NCI-H1694 treated with DMSO at 0.1 percent for 48 hours (cell line): ENCODE measurements around the gene CD226.
"Not testable (repeated sequence)": the region's sequence is repeated elsewhere in the genome, so short reads cannot be mapped to it uniquely, and the experiment has no call there.

Experiments
- DNase-seq: peaks from one replicate; lab custom pipeline; 2025; lab: John Stamatoyannopoulos, UW

The CD226 gene

GRCh38 chr18:69872661-69873060 lies 75.0 kb downstream of the CD226 start:
- no peak for DNase-seq

DNA sequence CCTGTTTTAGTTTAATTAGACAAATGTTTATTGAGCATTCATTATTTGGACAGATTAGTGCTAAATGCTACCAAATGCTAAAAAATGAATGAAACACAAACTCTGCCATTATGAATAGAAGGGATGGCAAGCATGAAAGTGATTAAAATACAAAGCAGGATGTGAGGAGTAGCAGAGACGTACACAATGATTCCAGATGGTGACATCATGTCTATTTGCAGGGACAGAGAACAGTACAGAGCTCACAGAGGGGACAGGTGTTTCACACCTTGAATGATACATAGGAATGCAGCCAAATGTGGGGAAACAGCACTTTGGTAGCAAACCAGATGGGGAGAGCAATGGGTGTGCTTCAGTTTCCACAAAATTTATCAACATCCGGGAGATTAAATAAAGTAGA lies 76.3 kb downstream of the CD226 start:
- DNase-seq = no peak

- no peak for DNase-seq
These were observed 76.9 kb downstream of the CD226 start for GRCh38 chr18:69870736-69871135.

GRCh38 chr18:69866212-69866611 lies 81.5 kb downstream of the CD226 start:
- no peak for DNase-seq

DNA sequence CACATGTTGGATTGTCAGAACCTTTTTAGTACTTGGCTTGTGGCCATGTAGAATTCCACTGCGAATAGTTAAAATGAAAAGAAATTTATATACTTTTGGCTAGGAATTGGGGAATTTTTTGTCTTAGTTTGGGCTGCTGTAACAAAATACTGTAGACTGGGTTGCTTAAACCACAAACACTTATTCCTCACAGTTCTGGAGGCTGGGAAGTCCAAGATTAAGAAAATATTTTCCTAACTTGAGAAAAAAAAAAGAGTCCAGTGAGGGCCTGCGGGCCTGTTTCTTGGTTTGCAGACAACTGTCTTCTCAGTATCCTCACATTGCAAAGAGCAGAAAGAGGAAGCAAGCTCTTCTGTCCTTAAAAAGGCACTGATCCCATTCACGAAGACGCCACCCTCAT lies 81.9 kb downstream of the CD226 start:
- DNase-seq = no peak

DNA sequence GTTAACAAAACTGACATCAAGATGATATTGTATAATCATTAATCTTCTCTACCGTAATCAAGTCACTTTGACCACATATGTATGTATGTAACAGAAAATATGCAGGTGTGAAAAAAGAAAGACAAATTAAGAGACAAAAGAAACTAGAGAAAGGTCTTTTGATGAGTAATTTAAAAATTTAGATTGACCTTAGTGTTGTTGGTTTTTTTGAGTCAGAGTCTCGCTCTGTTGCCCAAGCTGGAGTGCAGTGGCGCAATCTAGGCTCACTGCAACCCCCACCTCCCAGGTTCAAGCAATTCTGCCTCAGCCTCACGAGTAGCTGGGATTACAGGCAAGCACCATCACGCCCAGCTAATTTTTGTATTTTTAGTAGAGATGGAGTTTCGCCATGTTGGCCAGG lies 82.9 kb downstream of the CD226 start:
- DNase-seq = not testable (repeated sequence)

DNA sequence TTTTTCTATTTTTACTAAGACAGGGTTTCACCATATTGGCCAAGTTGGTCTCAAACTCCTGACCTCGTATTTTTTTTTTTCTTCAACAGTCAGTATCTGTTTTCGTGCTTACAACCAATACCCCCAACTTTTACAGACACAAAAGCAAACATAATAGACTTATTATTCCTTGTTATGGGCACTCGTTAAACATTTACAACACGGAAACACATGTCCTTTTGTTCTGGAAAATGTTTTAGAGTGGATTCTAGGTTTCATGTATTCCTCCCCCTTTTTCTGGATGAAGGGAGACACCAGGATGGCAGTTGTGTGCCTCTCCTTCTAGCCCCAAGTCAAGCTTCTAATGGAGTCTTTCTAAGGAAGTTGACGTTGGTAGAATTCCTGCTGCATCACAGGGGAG lies 88.8 kb downstream of the CD226 start:
- no peak for DNase-seq

- DNase-seq = no peak
These were observed 93.2 kb downstream of the CD226 start for GRCh38 chr18:69854455-69854854.

DNA sequence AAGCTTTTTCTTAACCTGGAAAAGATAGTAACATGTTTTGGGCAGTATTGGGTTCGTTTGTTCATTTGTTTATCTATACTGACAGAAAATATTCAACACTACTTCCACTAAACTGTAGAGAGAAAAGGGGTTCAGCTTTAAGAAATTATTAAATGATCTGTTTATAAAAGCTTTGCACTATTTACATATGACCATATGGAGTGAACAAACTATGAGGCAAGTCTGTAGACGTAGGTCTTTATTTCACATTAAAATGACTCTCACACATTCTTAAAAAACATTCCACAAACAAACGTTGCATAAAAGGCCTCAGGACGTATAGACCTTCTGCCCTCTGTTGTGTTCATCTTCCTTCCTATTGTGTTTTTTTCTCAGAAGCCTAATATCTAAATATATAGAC lies 94.6 kb downstream of the CD226 start:
- DNase-seq = no peak

GRCh38 chr18:69845593-69846506 lies 101.8 kb downstream of the CD226 start:
- DNase-seq = no peak

- DNase-seq = no peak
These were observed 103.0 kb downstream of the CD226 start for GRCh38 chr18:69844656-69845055.

DNA sequence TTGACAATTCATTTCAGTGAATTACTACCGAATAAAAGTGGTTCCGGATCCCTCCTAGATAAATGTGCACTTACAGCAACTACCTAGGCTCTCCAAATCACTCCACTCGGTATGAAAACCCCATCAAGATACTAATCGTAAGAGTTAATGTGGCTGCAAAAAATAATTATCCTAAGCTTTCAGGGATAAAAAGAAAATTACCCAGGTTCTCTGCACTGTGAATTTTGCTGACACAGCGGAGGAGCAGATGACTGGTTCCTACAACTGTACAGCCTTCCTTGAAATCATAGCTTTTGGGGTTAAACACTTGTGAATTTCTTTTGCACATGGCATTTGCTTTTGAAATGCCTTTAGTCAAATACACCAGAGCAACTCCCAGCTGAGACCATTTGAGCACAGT lies 104.7 kb downstream of the CD226 start:
- no peak for DNase-seq

GRCh38 chr18:69841117-69841516 lies 106.6 kb downstream of the CD226 start:
- DNase-seq = no peak

- no peak for DNase-seq
These were observed 107.2 kb downstream of the CD226 start for GRCh38 chr18:69840445-69840844.

DNA sequence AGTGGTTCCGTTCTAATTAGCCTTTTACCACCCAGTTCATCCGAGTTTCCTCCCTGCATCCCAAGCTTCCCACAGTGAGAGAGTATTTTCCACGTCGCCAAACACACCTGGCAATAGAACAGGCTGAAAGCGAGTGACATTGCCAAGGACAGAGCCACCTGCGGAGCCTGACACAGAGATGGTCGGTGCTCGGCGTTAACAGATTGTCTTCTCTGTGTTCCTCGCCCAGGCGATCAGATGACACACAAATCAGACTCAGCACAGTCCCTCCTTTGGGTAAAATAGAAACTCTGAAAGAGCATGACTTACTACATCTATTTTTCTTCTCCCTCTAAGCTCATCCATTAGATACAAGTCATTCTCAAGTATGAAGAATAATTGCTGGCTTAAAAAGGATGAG lies 107.7 kb downstream of the CD226 start:
- DNase-seq = no peak

DNA sequence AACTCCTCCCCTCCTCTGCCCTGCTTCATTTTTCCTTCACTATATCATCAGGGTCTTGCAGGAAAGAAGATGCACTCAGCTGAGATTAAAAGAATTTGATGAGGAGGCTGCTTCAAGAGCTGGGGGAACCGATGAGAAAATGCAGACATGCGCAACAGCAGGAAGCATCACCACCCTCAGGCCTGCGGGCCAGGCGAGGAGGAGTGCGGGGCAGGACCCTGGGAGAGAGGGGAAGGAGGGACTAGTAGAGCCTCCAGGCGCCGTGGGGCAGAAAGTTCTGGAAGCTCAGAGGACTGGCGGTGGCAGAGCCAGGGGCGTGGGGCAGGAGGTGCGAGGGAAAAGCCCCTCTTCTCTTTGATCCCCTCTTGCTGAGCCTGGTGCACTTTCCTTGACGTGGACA lies 108.2 kb downstream of the CD226 start:
- no peak for DNase-seq

DNA sequence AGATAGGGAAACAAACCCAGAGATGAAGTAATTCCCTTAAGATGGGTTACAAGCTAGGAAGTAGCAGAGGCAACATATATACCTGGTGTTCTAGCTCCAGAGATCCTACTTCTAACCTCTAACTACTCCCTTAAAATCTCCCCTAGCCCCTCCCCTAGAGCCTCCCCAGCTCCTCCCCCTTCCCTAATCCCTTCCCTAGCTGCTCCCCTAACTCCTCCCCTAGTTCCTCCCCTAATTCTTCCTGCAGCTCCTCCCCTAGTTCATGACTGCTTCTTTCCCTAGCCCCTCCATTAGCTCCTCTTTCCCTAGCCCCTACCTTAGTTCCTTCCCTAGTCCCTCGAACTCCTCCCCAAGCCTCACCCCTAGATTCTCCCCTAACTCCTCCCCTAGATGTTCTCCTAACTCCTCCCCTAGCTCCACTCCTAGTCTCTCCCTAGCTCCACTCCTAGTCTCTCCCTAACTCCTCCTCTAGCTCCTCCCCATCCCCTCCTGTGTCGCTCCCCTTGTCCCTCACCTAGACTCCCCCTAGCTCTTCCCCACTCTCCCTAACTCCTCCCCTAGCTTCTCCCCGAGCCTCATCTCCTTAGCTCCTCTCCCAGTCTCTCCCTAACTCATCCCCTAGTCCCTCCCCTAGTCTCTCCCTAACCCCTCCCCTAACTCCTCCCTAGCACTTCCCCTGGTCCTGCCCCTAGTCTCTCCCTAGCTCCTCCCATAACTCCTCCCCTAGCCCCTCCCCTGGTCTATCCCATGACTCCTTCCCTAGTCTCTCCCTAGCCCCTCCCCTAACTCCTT lies 108.9 kb downstream of the CD226 start:
- no peak for DNase-seq

DNA sequence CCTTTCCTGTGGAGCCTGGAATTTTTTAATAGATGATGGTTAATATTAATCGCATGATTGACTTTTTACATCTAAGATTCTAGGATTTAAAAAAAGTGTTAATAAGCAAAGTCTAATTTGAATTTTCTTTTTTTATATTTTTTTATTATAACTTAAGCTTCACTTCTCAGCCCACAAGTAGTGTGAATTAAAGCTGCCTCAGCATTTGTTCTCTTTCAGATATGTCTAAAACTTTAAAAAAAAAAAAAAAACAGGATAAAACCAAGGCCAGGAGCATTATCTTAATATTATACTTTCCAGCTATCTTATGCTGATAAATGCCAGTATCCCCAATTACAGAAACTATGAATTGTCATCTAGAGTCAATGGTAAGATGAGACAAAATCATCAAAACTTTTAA lies 109.7 kb downstream of the CD226 start:
- DNase-seq = no peak

GRCh38 chr18:69834980-69835379 lies 112.7 kb downstream of the CD226 start:
- not testable (repeated sequence) for DNase-seq

DNA sequence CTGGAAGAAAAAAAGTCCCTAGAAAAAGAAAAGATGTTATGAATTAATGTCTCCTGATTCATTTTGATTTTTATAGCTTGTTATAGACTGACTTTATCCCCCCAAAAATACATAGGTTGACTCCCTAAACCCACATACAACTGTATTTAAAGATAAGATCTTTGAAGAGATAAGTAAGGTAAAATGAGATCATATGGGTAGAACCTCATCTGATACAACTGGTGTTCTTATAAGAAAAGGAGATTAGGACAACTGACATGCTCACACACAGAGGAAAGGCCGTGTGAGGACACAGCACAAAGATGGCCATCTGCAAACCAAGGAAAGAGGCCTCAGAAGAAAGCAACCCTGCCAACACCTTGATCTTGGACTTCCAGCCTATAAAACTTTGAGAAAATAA lies 117.5 kb downstream of the CD226 start:
- DNase-seq = no peak

GRCh38 chr18:69820538-69820937 lies 127.1 kb downstream of the CD226 start:
- no peak for DNase-seq

DNA sequence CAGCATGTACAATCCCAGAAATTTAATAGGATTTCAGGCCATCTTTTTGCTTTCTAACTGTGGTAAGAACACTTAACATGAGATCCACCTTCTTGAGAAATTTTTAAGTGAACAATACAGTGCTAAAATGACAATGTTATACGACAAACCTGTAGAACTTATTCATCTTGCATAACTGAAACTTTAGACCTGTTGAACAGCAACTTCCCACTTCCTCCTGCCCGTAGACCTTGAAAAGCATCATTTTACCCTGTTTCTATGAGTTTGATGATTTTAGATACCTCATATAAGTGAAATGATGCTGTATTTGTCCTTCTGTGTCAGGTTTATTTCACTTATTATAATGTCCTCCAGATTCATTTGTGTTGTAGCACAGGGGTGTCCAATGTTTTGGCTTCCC lies 128.2 kb downstream of the CD226 start:
- no peak for DNase-seq

- DNase-seq = no peak
These were observed 130.2 kb downstream of the CD226 start for GRCh38 chr18:69817335-69817940.
